PC-3 (cell line): ENCODE data around the gene ZNF771. TPM values are rescaled to one million over a fixed set of nuclear protein-coding genes. Genes with fewer than 3 reads are reported as not detected.

Source experiments
- ATAC-seq: fragments of 200-7000 bp; cut with Tn5 transposase; 2 replicates; pipeline ENCODE4 v1.9.1; 2020; ENCODE audit warnings: mild to moderate bottlenecking, moderate library complexity
- BruUV-seq: library from RNA; stranded (reverse); fragments of 400-500 nt; replicated peaks from 2 replicates; lab custom pipeline; 2021; lab: Mats Ljungman, UMichigan
- CTCF ChIA-PET: fragments of 300-600 bp; sonication (Branson Sonifier 250); formaldehyde crosslinking; loops from one replicate; lab custom pipeline; 2022; ENCODE audit warnings: antibody characterized with exemption; lab: Charles Lee
- POLR2A ChIA-PET: fragments of 300-600 bp; sonication (Branson Sonifier 250); formaldehyde crosslinking; loops from one replicate; lab custom pipeline; 2022; ENCODE audit warnings: antibody characterized with exemption; ENCODE audit not compliant: unreplicated experiment; lab: Charles Lee
- DNase-seq: peaks from one replicate; pipeline ENCODE4 v3.0.0-alpha.2; 2015
- H2AFZ ChIP-seq: fragments of 300-600 bp; sonication (generic); 2 replicates; pipeline ENCODE4 v1.6.0; 2016; ENCODE audit warnings: antibody characterized with exemption, low read length
- H3F3A ChIP-seq: fragments of 300-600 bp; sonication (generic); one replicate; pipeline ENCODE4 v1.6.0; 2017; ENCODE audit warnings: antibody characterized with exemption, low read length, control low read depth, mild to moderate bottlenecking; ENCODE audit not compliant: unreplicated experiment
- H3K27ac ChIP-seq: fragments of 300-600 bp; sonication (generic); 2 replicates; pipeline ENCODE4 v1.5.1; 2016; ENCODE audit warnings: mild to moderate bottlenecking, low read length
- H3K27me3 ChIP-seq: fragments of 300-600 bp; sonication (generic); 2 replicates; pipeline ENCODE4 v1.6.1; 2016; ENCODE audit warnings: low read length, mixed read lengths
- H3K36me3 ChIP-seq: fragments of 300-600 bp; sonication (generic); 2 replicates; pipeline ENCODE4 v1.6.1; 2016; ENCODE audit warnings: low read depth, mixed run types, low read length, mixed read lengths
- H3K4me1 ChIP-seq: fragments of 300-600 bp; sonication (generic); 2 replicates; pipeline ENCODE4 v1.5.1; 2016; ENCODE audit warnings: low read length; ENCODE audit not compliant: insufficient read depth
- H3K4me2 ChIP-seq: fragments of 300-600 bp; sonication (generic); 2 replicates; pipeline ENCODE4 v1.6.0; 2016; ENCODE audit warnings: low read length
- H3K4me3 ChIP-seq: fragments of 300-600 bp; sonication (generic); 2 replicates; pipeline ENCODE4 v1.5.1; 2016; ENCODE audit warnings: mild to moderate bottlenecking, low read length, mixed read lengths
- H3K79me2 ChIP-seq: fragments of 300-600 bp; sonication (generic); 2 replicates; pipeline ENCODE4 v1.6.1; 2017; ENCODE audit warnings: low read length, mixed read lengths
- H3K9ac ChIP-seq: fragments of 300-600 bp; sonication (generic); 2 replicates; pipeline ENCODE4 v1.6.0; 2016; ENCODE audit warnings: mild to moderate bottlenecking, low read length
- H3K9me2 ChIP-seq: fragments of 300-600 bp; sonication (generic); replicated peaks from 2 replicates; pipeline ENCODE4 v1.6.1; 2016; ENCODE audit warnings: mixed run types, low read length, mixed read lengths
- H3K9me3 ChIP-seq: fragments of 300-600 bp; sonication (generic); 2 replicates; pipeline ENCODE4 v1.6.1; 2016; ENCODE audit warnings: low read length, mixed read lengths
- H4K20me1 ChIP-seq: fragments of 300-600 bp; sonication (generic); 2 replicates; pipeline ENCODE4 v1.6.1; 2016; ENCODE audit warnings: low read length, mixed read lengths
- EZH2 ChIP-seq: fragments of 300-600 bp; sonication (generic); IDR thresholded peaks from one replicate; pipeline ENCODE4 v1.6.1; 2017; ENCODE audit warnings: antibody characterized with exemption, mild to moderate bottlenecking, low read length; ENCODE audit not compliant: unreplicated experiment
- EZH2phosphoT487 ChIP-seq: fragments of 300-600 bp; sonication (generic); IDR thresholded peaks from 2 replicates; pipeline ENCODE4 v1.6.1; 2018; ENCODE audit warnings: mild to moderate bottlenecking, antibody characterized with exemption, low read length, borderline replicate concordance
- intact Hi-C: fragments of 100-400 bp; cut with micrococcal nuclease; formaldehyde crosslinking; loops from 2 replicates; pipeline ENCODE4 v1.9.0; 2023
- total RNA-seq: library from RNA; depleted of rRNA; stranded (reverse); fragments of >200 nt; gene quantifications from 2 replicates; pipeline ENCODE4 v1.2.3, GENCODE V29; 2014
- TF ChIP-seq, protein P1 (sequence below): fragments of 300-600 bp; sonication (generic); conservative IDR thresholded peaks from 2 replicates; pipeline ENCODE4 v1.5.1; 2017; ENCODE audit warnings: antibody characterized with exemption, low read depth, mild to moderate bottlenecking, low read length

The ZNF771 gene
- total RNA-seq, 1 experiment from 2014 or later: 3.6 TPM

DNA sequence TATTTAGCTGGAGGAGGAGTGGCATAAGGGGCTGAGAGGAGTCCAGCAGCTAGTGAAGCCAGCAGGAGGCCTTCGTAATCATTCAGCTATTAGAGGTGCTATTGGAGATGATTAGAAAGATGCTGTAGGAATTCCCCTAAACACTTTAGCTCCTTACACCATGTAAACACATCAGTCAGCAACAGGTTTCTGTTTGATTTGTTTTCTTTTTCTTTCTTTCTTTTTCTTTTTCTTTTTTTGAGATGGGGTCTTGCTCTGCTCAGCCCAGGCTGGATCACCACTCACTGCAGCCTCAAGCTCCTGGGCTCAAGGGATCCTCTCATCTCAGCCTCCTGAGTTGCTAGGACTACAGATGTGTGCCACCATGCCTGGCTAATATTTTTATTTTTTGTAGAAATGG, 48.9 kb downstream of the ZNF771 start:
- ATAC-seq: no peak
- H3K9me3 ChIP-seq: no peaks in the 10 kb centered on the region
- H2AFZ ChIP-seq: no peak overlapping the region
- no peaks in the 10 kb centered on the region for H3K9me2 ChIP-seq
- intact Hi-C loops: no loop called here
- H3K4me1 ChIP-seq: no peaks in the 10 kb centered on the region
- TF ChIP-seq, protein P1, sequence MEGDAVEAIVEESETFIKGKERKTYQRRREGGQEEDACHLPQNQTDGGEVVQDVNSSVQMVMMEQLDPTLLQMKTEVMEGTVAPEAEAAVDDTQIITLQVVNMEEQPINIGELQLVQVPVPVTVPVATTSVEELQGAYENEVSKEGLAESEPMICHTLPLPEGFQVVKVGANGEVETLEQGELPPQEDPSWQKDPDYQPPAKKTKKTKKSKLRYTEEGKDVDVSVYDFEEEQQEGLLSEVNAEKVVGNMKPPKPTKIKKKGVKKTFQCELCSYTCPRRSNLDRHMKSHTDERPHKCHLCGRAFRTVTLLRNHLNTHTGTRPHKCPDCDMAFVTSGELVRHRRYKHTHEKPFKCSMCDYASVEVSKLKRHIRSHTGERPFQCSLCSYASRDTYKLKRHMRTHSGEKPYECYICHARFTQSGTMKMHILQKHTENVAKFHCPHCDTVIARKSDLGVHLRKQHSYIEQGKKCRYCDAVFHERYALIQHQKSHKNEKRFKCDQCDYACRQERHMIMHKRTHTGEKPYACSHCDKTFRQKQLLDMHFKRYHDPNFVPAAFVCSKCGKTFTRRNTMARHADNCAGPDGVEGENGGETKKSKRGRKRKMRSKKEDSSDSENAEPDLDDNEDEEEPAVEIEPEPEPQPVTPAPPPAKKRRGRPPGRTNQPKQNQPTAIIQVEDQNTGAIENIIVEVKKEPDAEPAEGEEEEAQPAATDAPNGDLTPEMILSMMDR: no peak
- TF ChIP-seq EZH2 (no peak), EZH2phosphoT487 (no peak)
- ChIA-PET POLR2A (no interaction called here), CTCF (no interaction called here)
- no peaks in the 10 kb centered on the region for H4K20me1 ChIP-seq
- H3K9ac ChIP-seq: no peak overlapping the region
- no TSS peak for BruUV-seq
- H3K4me3 ChIP-seq: no peak overlapping the region
- no peaks in the 10 kb centered on the region for H3K27me3 ChIP-seq
- H3F3A ChIP-seq: no peaks in the 10 kb centered on the region
- H3K79me2 ChIP-seq: no peaks in the 10 kb centered on the region
- no peak overlapping the region for H3K4me2 ChIP-seq
- no peaks in the 10 kb centered on the region for H3K36me3 ChIP-seq
- no peak overlapping the region for H3K27ac ChIP-seq
- no peak for DNase-seq

DNA sequence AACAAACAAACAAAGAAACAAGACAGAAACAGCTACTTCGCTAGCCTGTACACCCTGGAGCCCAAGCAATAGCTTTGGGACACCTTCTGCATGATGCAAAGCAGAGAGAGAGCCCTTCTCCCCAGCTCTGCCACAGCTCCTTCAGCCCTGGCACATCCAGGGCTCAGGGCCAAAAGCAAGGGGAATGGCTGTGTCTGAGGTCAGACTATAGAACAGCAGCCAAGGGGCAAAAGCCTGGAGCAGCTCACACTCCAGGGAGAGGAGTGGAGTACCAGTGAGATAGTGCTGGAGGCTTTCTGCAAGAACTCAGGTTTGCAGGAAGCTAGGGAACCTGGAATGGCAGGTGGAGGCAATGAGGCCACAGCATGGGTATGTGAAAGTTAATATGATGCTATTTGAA, 49.9 kb downstream of the ZNF771 start:
- H2AFZ ChIP-seq: no peak overlapping the region

More for the DNA sequence above, 49.9 kb downstream of the ZNF771 start:
- POLR2A ChIA-PET: no interaction called here
- ATAC-seq (no peak), DNase-seq (no peak)
- no peaks in the 10 kb centered on the region for H4K20me1 ChIP-seq
- no peak overlapping the region for H3K27ac ChIP-seq
- no peaks in the 10 kb centered on the region for H3K9me3 ChIP-seq
- no peak overlapping the region for H3K9ac ChIP-seq
- H3K4me1 ChIP-seq: no peaks in the 10 kb centered on the region
- H3F3A ChIP-seq: no peaks in the 10 kb centered on the region
- intact Hi-C loops: no loop called here
- no peak overlapping the region for H3K4me2 ChIP-seq
- no TSS peak for BruUV-seq
- no peaks in the 10 kb centered on the region for H3K79me2 ChIP-seq
- H3K9me2 ChIP-seq: no peaks in the 10 kb centered on the region
- no peaks in the 10 kb centered on the region for H3K36me3 ChIP-seq
- TF ChIP-seq EZH2phosphoT487: no peak
- TF ChIP-seq, protein P1: no peak
- TF ChIP-seq EZH2: no peak
- H3K4me3 ChIP-seq: no peak overlapping the region
- no peaks in the 10 kb centered on the region for H3K27me3 ChIP-seq
- CTCF ChIA-PET: no interaction called here
